Sigmoid colon (tissue), 7 donors: ENCODE results near the gene IP6K3. TPM values are rescaled to one million over a fixed set of nuclear protein-coding genes. Genes with fewer than 3 reads are reported as not detected.
A peak's percentile ranks its signal among the peaks of the same experiment; 100 is the strongest.

ENCODE experiments used
- DNase-seq: peaks from one replicate; pipeline ENCODE4 v3.0.0-alpha.2; 2019
- H3K27ac ChIP-seq, 4 donors: fragments of 200-600 bp; sonication (generic); one replicate each; pipeline ENCODE4 v1.5.1; 2016 to 2019; ENCODE audit warnings: mild to moderate bottlenecking in 1 of 4
- H3K27me3 ChIP-seq, 3 donors: fragments of 200-600 bp; sonication (generic); one replicate each; pipeline ENCODE4 v1.5.1; 2019; ENCODE audit warnings: mild to moderate bottlenecking in 1 of 3
- H3K36me3 ChIP-seq, 4 donors: fragments of 200-600 bp; sonication (generic); one replicate each; pipeline ENCODE4 v1.5.1; 2016 to 2019
- H3K4me1 ChIP-seq, 4 donors: fragments of 200-600 bp; sonication (generic); one replicate each; pipeline ENCODE4 v1.5.1; 2017 to 2019
- H3K4me3 ChIP-seq, 4 donors: fragments of 200-600 bp; sonication (generic); one replicate each; pipeline ENCODE4 v1.5.1; 2017 to 2019; ENCODE audit warnings: mild to moderate bottlenecking in 2 of 4, moderate library complexity in 1 of 4
- H3K9me3 ChIP-seq, 4 donors: fragments of 200-600 bp in 3 of 4; sonication (generic) in 3 of 4; one replicate each; pipeline versions ENCODE4 v1.5.1 to v1.6.1; 2013 to 2019
- CTCF ChIP-seq, 4 experiments: fragments of 450-650 bp in 3 of 4; fragments of 200-600 bp in 1 of 4; IDR thresholded peaks; one replicate each; pipeline ENCODE4 v1.5.1; 2016 to 2019; ENCODE audit warnings: antibody characterized with exemption in 4 of 4, mild to moderate bottlenecking in 3 of 4, moderate library complexity in 2 of 4
- EP300 ChIP-seq, 4 donors: sonication (generic); formaldehyde crosslinking; IDR thresholded peaks; one replicate each; pipeline ENCODE4 v1.6.1; 2017; ENCODE audit warnings: antibody characterized with exemption in 4 of 4
- POLR2A ChIP-seq, 2 donors: fragments of 450-650 bp; IDR thresholded peaks; one replicate each; pipeline ENCODE4 v1.6.1; 2016; ENCODE audit warnings: antibody characterized with exemption in 2 of 2, mild to moderate bottlenecking in 2 of 2, moderate library complexity in 2 of 2
- POLR2AphosphoS5 ChIP-seq, 4 donors: sonication (generic); formaldehyde crosslinking; IDR thresholded peaks; one replicate each; pipeline ENCODE4 v1.6.1; 2017; ENCODE audit warnings: antibody characterized with exemption in 4 of 4
- WGBS, 2 donors: extraction: QIAGEN DNeasy Blood & Tissue Kit; methylation state at CpG; one replicate each; pipeline ENCODE4 v1.1.7; 2013; 5-methylcytosine and 5-hydroxymethylcytosine counted together
- intact Hi-C: fragments of 100-400 bp; cut with DNase I; formaldehyde crosslinking; loops from one replicate; pipeline ENCODE4 v1.15.1; 2023
- polyA plus RNA-seq, 3 donors: library from polyadenylated mRNA; stranded (reverse); fragments of 200-250 nt; gene quantifications; one replicate each; pipeline ENCODE4 v1.2.3, GENCODE V29; 2013
- total RNA-seq, 4 donors: library from RNA; depleted of rRNA; stranded (reverse); fragments of >200 nt; gene quantifications; one replicate each; pipeline ENCODE4 v1.1.0, GENCODE V29; 2016
- donor health status: healthy with polysubstance abuse.
- donor health status: Bipolar disorder and iron deficiency.
- donor health status: healthy.

The IP6K3 gene
- total and polyA plus RNA-seq, 7 donors = 0.46 to 10.3 (median 4.9) TPM

GRCh38 chr6:33790910-33791309 lies 44.2 kb upstream of the IP6K3 start:
- H3K27ac ChIP-seq = no peak overlapping the region
- intact Hi-C loops = no loop called here
- no peak overlapping the region for H3K4me3 ChIP-seq
- DNase-seq = no peak
- 94 to 96% methylated on average over 5 of the region's 5 CpGs for WGBS, 2 donors
- H3K4me1 ChIP-seq = peaks cover 0 to 28% (median 23%) of the 10 kb centered on the region in 4 donors
- no peak for TF ChIP-seq CTCF (IDR thresholded peaks at IDR 0.05)
- TF ChIP-seq EP300 (IDR thresholded peaks at IDR 0.05) = no peak
- no peak for TF ChIP-seq POLR2AphosphoS5 (IDR thresholded peaks at IDR 0.05)
- TF ChIP-seq POLR2A (IDR thresholded peaks at IDR 0.05) = no peak
- H3K27me3 ChIP-seq = peaks cover 0 to 27% (median 10%) of the 10 kb centered on the region in 3 donors
- peaks cover 0 to 3% (median 0%) of the 10 kb centered on the region in 4 donors for H3K36me3 ChIP-seq
- no peaks in the 10 kb centered on the region for H3K9me3 ChIP-seq

- no peak for DNase-seq
- intact Hi-C loops = no loop called here
- no peak overlapping the region for H3K4me3 ChIP-seq
- peaks cover 0 to 24% (median 6%) of the 10 kb centered on the region in 3 donors for H3K27me3 ChIP-seq
- TF ChIP-seq POLR2AphosphoS5 (IDR thresholded peaks at IDR 0.05) (no peak), CTCF (IDR thresholded peaks at IDR 0.05) (no peak), POLR2A (IDR thresholded peaks at IDR 0.05) (no peak), EP300 (IDR thresholded peaks at IDR 0.05) (no peak)
- no peak overlapping the region for H3K27ac ChIP-seq
- WGBS, 2 donors = 91 to 94% methylated on average over 2 of the region's 2 CpGs
- H3K36me3 ChIP-seq = peaks cover 0 to 6% (median under 1%) of the 10 kb centered on the region in 4 donors
- no peaks in the 10 kb centered on the region for H3K9me3 ChIP-seq
- peaks cover 0 to 33% (median 28%) of the 10 kb centered on the region in 4 donors for H3K4me1 ChIP-seq
Measured at GRCh38 chr6:33790379-33790778, 43.7 kb upstream of the IP6K3 start.

- Histone ChIP-seq H3K27me3 (peaks cover 0 to 16% (median 0%) of the 10 kb centered on the region in 3 donors), H3K9me3 (no peaks in the 10 kb centered on the region), H3K27ac (peak overlapping the region; percentile 94 to 99 (median 98)), H3K4me1 (peaks cover 0 to 42% (median 36%) of the 10 kb centered on the region in 4 donors), H3K36me3 (peaks cover 0 to 9% (median 4%) of the 10 kb centered on the region in 4 donors), H3K4me3 (peak overlapping the region in 3 of 4 donors; percentile 84 to 92 (median 86))
- TF ChIP-seq POLR2AphosphoS5 (IDR thresholded peaks at IDR 0.05) = no peak
- no peak for TF ChIP-seq POLR2A (IDR thresholded peaks at IDR 0.05)
- no peak for TF ChIP-seq EP300 (IDR thresholded peaks at IDR 0.05)
- no peak for TF ChIP-seq CTCF (IDR thresholded peaks at IDR 0.05)
- DNase-seq = no peak
- intact Hi-C loops = loop anchor here (1.0 to 5.0 kb wide), 5 partner anchors 38 to 217 kb away; no protein-coding TSS in a partner anchor
- 94% methylated on average over 11 of the region's 11 CpGs for WGBS, 2 donors
Measured at GRCh38 chr6:33789550-33789895, 42.8 kb upstream of the IP6K3 start.

GRCh38 chr6:33788694-33789549 lies 42.2 kb upstream of the IP6K3 start, which contains the start of gene LEMD2:
LEMD2 (minus strand) TSS chr6:33789130; CDS start chr6:33789116, 14 bp downstream.
- H3K27ac ChIP-seq = peak within 1 kb of the TSS; percentile 94 to 99 (median 98)
- H3K4me1 ChIP-seq = peaks cover 0 to 44% (median 38%) of the 10 kb centered on the region in 4 donors
- TF ChIP-seq POLR2AphosphoS5 (IDR thresholded peaks at IDR 0.05) (peak; percentile 96 to 99 (median 98)), CTCF (IDR thresholded peaks at IDR 0.05) (no peak), POLR2A (IDR thresholded peaks at IDR 0.05) (peak; percentile 55 to 68), EP300 (IDR thresholded peaks at IDR 0.05) (no peak)
- H3K9me3 ChIP-seq = no peaks in the 10 kb centered on the region
- H3K36me3 ChIP-seq = peaks cover 5 to 15% (median 10%) of the 10 kb centered on the region in 4 donors
- peak within 1 kb of the TSS; percentile 60 to 92 (median 85) for H3K4me3 ChIP-seq
- 4% methylated on average over 86 of the region's 86 CpGs for WGBS, 2 donors
- H3K27me3 ChIP-seq = peaks cover 0 to 10% (median 0%) of the 10 kb centered on the region in 3 donors
- intact Hi-C loops = loop anchor here (1.0 to 5.0 kb wide), 5 partner anchors 38 to 217 kb away; no protein-coding TSS in a partner anchor
- peak; percentile 97 for DNase-seq
